Thoracic aorta (tissue), 2 donors: ENCODE results near the gene ADGRL3. TPM values are rescaled to one million over a fixed set of nuclear protein-coding genes. Genes with fewer than 3 reads are reported as not detected.

ENCODE experiments used
- ATAC-seq: fragments of 150-250 bp; one replicate; pipeline ENCODE4 v1.8.0; 2017; ENCODE audit warnings: low read depth; ENCODE audit not compliant: insufficient number of reproducible peaks, low FRiP score
- DNase-seq: peaks from one replicate; pipeline ENCODE4 v3.0.0-alpha.2; 2020; ENCODE audit warnings: low spot score
- H3K27ac ChIP-seq, 2 donors: fragments of 200-600 bp; sonication (generic); 1 replicate in 1 of 2; 2 replicates in 1 of 2; pipeline ENCODE4 v1.5.1; 2016; ENCODE audit warnings: mild to moderate bottlenecking in 2 of 2, moderate library complexity in 2 of 2
- H3K27me3 ChIP-seq: fragments of 200-600 bp; sonication (generic); replicated peaks from 2 replicates; pipeline ENCODE4 v1.6.0; 2016; ENCODE audit warnings: mild to moderate bottlenecking; ENCODE audit not compliant: insufficient read depth
- H3K36me3 ChIP-seq: fragments of 200-600 bp; sonication (generic); one replicate; pipeline ENCODE4 v1.5.1; 2016
- H3K4me1 ChIP-seq, 2 donors: fragments of 200-600 bp; sonication (generic); 1 replicate in 1 of 2; 2 replicates in 1 of 2; pipeline versions ENCODE4 v1.5.1 to v1.6.0; 2016; ENCODE audit warnings: low read depth in 2 of 2, mild to moderate bottlenecking in 1 of 2; ENCODE audit not compliant: control insufficient read depth in 1 of 2
- H3K4me3 ChIP-seq: fragments of 200-600 bp; sonication (generic); 2 replicates; pipeline ENCODE4 v1.5.1; 2016; ENCODE audit warnings: mild to moderate bottlenecking
- H3K9me3 ChIP-seq: fragments of 200-600 bp; sonication (generic); 2 replicates; pipeline ENCODE4 v1.5.1; 2016
- total RNA-seq, 2 donors: library from RNA; depleted of rRNA; stranded (reverse); fragments of >200 nt; gene quantifications; one replicate each; pipeline versions ENCODE4 v1.1.0 to v1.2.3, GENCODE V29; 2016
- TF ChIP-seq, protein P1 (sequence below): fragments of 200-600 bp; sonication (generic); IDR thresholded peaks from one replicate; pipeline ENCODE4 v1.5.1; 2019; ENCODE audit warnings: antibody characterized with exemption

Gene ADGRL3
- total RNA-seq, 2 donors from 2014 or later = 17.5 to 18.1 TPM

DNA sequence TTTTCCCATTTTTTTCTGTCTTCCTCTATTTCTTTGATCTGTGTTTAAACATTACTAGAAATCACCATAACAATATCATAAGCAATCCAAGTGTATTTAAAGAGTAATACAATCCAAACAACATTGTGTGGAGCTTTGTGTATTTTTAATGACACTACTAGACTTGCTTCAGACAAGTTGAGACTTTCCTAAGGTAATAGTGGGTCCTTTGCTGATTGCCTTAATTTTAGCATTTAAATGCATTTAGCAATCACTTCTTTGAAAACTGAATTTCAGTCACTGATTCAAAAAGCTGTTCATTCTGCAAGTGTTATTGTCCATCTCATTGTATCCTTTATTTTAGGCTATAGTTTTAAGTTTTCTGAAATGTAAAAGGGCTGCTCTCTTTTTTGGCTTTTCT lies 804.8 kb downstream of the ADGRL3 start:
- no peaks in the 10 kb centered on the region for H3K27me3 ChIP-seq
- DNase-seq (no peak), ATAC-seq (no peak)
- H3K27ac ChIP-seq = no peak overlapping the region
- no peaks in the 10 kb centered on the region for H3K36me3 ChIP-seq
- H3K9me3 ChIP-seq = no peaks in the 10 kb centered on the region
- TF ChIP-seq, protein P1, sequence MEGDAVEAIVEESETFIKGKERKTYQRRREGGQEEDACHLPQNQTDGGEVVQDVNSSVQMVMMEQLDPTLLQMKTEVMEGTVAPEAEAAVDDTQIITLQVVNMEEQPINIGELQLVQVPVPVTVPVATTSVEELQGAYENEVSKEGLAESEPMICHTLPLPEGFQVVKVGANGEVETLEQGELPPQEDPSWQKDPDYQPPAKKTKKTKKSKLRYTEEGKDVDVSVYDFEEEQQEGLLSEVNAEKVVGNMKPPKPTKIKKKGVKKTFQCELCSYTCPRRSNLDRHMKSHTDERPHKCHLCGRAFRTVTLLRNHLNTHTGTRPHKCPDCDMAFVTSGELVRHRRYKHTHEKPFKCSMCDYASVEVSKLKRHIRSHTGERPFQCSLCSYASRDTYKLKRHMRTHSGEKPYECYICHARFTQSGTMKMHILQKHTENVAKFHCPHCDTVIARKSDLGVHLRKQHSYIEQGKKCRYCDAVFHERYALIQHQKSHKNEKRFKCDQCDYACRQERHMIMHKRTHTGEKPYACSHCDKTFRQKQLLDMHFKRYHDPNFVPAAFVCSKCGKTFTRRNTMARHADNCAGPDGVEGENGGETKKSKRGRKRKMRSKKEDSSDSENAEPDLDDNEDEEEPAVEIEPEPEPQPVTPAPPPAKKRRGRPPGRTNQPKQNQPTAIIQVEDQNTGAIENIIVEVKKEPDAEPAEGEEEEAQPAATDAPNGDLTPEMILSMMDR = no peak
- H3K4me3 ChIP-seq = no peak overlapping the region
- no peaks in the 10 kb centered on the region for H3K4me1 ChIP-seq

DNA sequence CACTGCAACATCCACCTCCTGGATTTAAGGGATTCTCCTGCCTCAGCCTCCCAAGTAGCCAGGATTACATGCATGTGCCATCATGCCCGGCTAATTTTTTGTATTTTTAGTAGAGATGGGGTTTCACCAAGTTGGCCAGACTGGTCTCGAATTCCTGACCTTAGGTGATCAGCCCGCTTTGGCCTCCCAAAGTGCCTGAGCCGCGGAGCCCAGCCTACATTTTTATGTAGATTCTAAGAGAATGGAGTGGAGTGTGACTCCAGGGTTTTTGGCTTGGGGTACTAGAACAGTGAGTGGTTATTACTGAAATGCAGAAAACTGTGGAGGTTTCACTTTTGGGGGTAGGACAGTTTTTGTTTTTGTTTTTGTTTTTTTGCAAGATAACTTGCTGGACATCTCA lies 806.0 kb downstream of the ADGRL3 start:
- H3K27me3 ChIP-seq = no peaks in the 10 kb centered on the region
- H3K27ac ChIP-seq = no peak overlapping the region
- no peak overlapping the region for H3K4me3 ChIP-seq
- TF ChIP-seq, protein P1 = no peak
- no peak for DNase-seq
- no peaks in the 10 kb centered on the region for H3K4me1 ChIP-seq
- no peaks in the 10 kb centered on the region for H3K36me3 ChIP-seq
- ATAC-seq = no peak
- H3K9me3 ChIP-seq = no peaks in the 10 kb centered on the region

DNA sequence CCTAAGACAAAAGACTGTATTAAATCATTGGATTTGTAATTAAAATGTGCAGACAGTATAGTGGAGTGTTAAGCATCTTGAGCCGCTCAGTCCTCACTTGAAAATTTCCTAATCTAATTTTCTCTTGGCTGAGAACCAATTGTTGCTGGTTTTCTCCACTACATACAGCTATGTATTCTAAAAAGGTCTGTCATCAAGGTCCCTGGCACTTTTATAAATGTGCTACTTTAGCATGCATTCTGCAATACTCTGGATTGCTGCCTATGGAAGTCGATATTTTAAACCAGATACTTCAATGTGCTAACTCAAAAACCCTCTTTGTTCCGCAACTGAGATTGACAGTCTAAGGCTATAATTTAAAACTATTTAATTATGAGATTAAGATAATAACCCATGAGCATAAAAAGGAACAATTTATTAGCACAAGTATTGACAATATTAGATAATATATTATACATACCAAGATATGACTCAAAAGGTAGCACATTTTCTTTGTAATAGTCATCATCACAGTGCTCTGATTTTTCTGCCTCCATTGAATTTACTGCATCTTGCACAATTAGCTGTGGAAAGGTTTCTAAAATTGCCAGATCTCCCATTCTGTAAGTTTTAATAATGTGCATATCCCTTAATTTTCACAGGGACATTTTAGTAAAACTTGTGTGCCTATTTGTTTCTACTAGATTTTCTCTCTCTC lies 815.1 kb downstream of the ADGRL3 start:
- H3K9me3 ChIP-seq = no peaks in the 10 kb centered on the region
- H3K27me3 ChIP-seq = no peaks in the 10 kb centered on the region
- DNase-seq = no peak
- ATAC-seq = no peak
- TF ChIP-seq, protein P1 = no peak
- no peak overlapping the region for H3K4me3 ChIP-seq
- no peaks in the 10 kb centered on the region for H3K4me1 ChIP-seq
- H3K36me3 ChIP-seq = no peaks in the 10 kb centered on the region
- H3K27ac ChIP-seq = no peak overlapping the region

DNA sequence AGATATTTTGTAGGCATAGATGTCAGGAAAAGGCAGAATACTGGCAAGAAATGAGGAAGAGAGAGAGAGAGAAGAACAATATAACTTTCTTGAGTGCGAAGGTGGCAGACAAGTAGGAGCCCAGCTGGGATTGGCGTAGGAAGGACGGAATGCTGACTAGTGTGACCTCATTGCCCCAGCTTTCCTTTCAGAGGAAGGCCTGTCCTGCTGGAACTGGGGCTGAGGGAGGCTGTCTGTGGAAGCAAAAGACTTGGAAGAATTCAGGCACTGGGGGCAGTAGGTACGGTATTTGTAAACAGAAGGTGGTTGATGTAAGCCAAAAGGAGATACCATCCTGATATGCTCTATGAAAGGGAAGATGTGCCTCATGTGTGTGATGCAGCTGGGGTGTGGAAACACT lies 818.4 kb downstream of the ADGRL3 start:
- Histone ChIP-seq H3K9me3 (no peaks in the 10 kb centered on the region), H3K4me3 (no peak overlapping the region), H3K27me3 (no peaks in the 10 kb centered on the region), H3K4me1 (no peaks in the 10 kb centered on the region), H3K36me3 (no peaks in the 10 kb centered on the region), H3K27ac (no peak overlapping the region)
- TF ChIP-seq, protein P1 = no peak
- ATAC-seq (no peak), DNase-seq (no peak)

DNA sequence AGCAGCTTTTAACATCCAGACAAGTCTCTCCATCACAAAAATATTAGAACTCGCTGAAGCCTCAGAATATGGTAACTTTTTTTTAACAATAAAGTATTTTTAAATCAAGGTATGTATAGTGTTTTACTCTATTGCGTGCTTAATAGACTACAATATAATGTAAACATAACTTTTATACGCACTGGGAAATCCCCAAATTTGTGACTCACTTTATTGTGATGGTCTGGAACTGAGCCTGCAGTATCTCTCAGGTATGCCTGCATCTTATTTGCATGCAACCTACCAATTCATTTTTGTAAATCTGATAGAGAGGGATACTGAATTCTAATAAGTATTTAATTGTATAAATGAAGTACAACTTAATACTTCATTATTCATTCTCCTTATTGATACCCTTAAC lies 823.5 kb downstream of the ADGRL3 start:
- H3K27me3 ChIP-seq = no peaks in the 10 kb centered on the region
- H3K36me3 ChIP-seq = no peaks in the 10 kb centered on the region
- H3K9me3 ChIP-seq = no peaks in the 10 kb centered on the region
- no peaks in the 10 kb centered on the region for H3K4me1 ChIP-seq
- DNase-seq = no peak
- no peak overlapping the region for H3K4me3 ChIP-seq
- no peak overlapping the region for H3K27ac ChIP-seq
- TF ChIP-seq, protein P1 = no peak
- no peak for ATAC-seq
